GM23248 (cell line): ENCODE data around the gene ASB17.

Source experiments
- EZH2 ChIP-seq: fragments of 200-600 bp; sonication (generic); IDR thresholded peaks from 2 replicates; pipeline ENCODE4 v1.6.1; 2018; ENCODE audit warnings: antibody characterized with exemption, mild to moderate bottlenecking; ENCODE audit not compliant: insufficient read depth, poor library complexity, severe bottlenecking
- EZH2phosphoT487 ChIP-seq: fragments of 200-600 bp; sonication (generic); IDR thresholded peaks from 2 replicates; pipeline ENCODE4 v1.6.1; 2018; ENCODE audit warnings: antibody characterized with exemption, moderate library complexity, mild to moderate bottlenecking, low read depth; ENCODE audit not compliant: insufficient read depth

DNA sequence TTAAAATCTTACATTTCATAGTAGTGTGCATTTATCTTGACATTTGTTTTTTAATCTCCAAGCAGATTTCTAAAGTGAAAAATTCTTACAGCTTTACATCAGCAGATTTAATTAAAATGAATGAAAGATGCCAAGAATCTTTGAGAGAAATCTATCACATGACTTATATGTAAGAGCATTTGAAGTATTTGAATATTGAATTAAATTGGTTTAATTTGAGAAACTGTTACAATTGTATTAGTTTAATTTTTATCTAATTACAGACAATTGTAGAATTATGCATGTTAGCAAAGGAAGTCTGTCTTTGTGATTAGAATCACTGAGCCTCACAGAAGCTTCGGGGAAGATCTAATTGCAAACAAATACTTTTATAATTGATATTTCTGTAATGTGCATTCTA lies 52.2 kb downstream of the ASB17 start:
- TF ChIP-seq EZH2phosphoT487, result no peak
- no peak for TF ChIP-seq EZH2
